VCaP (cell line): Measurements from ENCODE around the gene CPNE7.
A peak's percentile ranks its signal among the peaks of the same experiment; 100 is the strongest.

ENCODE experiments used
- H3K27ac ChIP-seq: fragments of 450-650 bp; 2 replicates; pipeline ENCODE4 v1.5.1; 2017
- TF ChIP-seq, protein P1 (sequence below): fragments of 450-650 bp; conservative IDR thresholded peaks from 2 replicates; pipeline ENCODE4 v1.5.1; 2017; ENCODE audit warnings: mild to moderate bottlenecking, moderate library complexity

CPNE7 gene

DNA sequence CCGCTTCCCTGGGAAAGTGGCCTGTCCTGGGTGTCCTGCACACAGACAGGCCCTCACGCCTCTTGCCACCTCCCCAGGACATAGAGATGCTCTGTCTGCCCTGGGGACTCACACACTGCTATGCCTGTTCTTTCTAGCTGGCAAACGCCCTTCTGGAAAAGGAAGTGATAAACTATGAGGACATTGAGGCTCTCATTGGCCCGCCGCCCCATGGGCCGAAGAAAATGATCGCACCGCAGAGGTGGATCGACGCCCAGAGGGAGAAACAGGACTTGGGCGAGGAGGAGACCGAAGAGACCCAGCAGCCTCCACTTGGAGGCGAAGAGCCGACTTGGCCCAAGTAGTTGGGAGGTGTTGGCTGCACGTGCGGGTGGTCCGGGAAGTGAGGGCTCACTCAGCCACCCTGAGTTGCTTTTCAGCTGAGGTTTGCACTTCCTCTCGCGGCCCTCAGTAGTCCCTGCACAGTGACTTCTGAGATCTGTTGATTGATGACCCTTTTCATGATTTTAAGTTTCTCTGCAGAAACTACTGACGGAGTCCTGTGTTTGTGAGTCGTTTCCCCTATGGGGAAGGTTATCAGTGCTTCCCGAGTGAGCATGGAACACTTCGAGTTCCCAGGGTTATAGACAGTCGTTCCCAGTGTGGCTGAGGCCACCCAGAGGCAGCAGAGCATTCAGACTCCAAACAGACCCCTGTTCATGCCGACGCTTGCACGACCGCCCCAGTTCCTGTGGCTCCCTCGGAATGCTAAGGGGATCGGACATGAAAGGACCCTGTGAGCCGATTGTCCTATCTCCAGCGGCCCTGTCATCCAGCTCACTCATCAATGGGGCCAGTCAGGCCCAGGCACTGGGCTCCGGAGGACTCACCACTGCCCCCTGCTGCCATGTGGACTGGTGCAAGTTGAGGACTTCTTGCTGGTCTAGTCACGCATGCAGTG lies 18.5 kb upstream of the CPNE7 start:
- H3K27ac ChIP-seq = no peak overlapping the region
- TF ChIP-seq, protein P1, sequence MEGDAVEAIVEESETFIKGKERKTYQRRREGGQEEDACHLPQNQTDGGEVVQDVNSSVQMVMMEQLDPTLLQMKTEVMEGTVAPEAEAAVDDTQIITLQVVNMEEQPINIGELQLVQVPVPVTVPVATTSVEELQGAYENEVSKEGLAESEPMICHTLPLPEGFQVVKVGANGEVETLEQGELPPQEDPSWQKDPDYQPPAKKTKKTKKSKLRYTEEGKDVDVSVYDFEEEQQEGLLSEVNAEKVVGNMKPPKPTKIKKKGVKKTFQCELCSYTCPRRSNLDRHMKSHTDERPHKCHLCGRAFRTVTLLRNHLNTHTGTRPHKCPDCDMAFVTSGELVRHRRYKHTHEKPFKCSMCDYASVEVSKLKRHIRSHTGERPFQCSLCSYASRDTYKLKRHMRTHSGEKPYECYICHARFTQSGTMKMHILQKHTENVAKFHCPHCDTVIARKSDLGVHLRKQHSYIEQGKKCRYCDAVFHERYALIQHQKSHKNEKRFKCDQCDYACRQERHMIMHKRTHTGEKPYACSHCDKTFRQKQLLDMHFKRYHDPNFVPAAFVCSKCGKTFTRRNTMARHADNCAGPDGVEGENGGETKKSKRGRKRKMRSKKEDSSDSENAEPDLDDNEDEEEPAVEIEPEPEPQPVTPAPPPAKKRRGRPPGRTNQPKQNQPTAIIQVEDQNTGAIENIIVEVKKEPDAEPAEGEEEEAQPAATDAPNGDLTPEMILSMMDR = peak; percentile 65

- no peak overlapping the region for H3K27ac ChIP-seq
- TF ChIP-seq, protein P1 = 0 out of 2 replicates have a peak, but pooled peaks have one; percentile 4
Measured at GRCh38 chr16:89557690-89558490, 17.7 kb upstream of the CPNE7 start.

DNA sequence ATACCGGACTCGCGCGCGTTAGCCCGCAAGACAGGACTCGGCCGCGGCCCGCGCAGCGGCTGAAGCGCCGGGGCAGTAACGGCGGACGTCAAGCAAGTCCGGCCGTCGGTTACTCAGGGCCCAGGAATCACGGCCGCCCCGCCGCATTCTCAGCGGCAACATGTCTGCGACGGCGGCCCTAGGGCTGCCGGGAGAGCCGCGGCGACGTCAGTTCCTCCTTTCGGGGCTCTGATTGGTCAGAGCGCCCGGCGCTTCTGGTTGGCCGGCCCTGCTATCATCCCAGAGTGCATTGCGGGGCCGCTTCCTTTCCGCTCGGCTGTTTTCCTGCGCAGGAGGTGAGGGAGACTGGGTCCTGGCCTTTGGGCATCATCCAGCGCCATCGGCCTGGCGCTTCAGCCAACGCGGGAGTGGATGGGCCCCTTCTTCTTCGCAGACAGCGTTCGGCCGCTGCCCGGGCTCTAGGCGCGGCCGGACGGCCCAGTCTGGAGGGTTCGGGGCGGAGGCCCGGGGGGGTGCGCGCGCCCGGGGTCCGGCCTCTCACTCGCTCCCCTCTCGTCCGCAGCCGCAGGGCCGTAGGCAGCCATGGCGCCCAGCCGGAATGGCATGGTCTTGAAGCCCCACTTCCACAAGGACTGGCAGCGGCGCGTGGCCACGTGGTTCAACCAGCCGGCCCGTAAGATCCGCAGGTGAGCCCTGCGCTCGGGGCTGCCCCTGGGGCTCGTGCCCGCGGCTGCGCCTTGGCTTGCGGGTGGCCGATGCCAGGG lies 15.0 kb upstream of the CPNE7 start, which contains the start of gene RPL13:
Gene RPL13 (plus strand): TSS at position 305 of the 764 bp plus-strand sequence. CDS start 278 bp downstream, at position 583.
- TF ChIP-seq, protein P1 = no peak
- H3K27ac ChIP-seq = peak within 1 kb of the TSS; percentile 79

GRCh38 chr16:89561142-89561883 lies 14.2 kb upstream of the CPNE7 start:
- TF ChIP-seq, protein P1 = no peak
- peak overlapping the region; percentile 79 for H3K27ac ChIP-seq

DNA sequence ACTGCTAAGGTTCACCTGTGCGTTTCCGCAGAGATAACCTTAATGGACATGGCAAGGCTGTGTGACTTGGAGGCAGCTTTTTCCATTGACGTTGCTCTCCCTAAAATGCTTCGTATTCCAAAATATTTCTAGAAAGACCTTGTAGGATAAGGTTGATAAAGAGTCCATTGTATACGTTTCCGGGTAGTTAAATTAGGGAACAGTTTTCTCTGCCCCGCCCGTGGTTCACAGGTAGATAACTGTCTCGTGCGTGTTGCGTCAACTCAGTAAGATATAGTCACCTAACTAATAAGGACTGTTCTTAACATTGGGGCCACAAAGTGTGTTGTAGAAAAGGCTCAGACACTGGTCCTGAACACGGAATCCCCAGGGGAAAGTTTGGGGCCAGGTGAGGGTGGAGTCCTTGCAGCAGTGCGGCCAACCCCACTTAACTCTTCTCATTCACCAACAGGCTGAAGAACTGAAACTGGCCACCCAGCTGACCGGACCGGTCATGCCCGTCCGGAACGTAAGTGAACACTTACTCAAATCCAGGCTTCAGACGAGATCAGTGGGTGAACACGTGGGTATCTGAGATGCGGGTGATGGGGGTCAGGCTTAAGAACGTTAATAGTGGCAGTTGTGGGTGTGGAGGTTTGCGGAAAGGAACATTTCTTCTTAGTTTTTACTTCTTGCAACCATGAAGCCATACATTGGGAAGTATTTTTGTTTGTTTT lies 13.5 kb upstream of the CPNE7 start:
- peak overlapping the region; percentile 79; the same call in 1 of the 2 replicates for H3K27ac ChIP-seq
- TF ChIP-seq, protein P1 = no peak

DNA sequence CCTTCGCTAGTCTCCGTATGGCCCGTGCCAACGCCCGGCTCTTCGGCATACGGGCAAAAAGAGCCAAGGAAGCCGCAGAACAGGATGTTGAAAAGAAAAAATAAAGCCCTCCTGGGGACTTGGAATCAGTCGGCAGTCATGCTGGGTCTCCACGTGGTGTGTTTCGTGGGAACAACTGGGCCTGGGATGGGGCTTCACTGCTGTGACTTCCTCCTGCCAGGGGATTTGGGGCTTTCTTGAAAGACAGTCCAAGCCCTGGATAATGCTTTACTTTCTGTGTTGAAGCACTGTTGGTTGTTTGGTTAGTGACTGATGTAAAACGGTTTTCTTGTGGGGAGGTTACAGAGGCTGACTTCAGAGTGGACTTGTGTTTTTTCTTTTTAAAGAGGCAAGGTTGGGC lies 12.6 kb upstream of the CPNE7 start:
- TF ChIP-seq, protein P1 = no peak
- H3K27ac ChIP-seq = peak overlapping the region; percentile 79; the same call in 1 of the 2 replicates
